GM06990 (cell line): Measurements from ENCODE around the gene RMC1.

Experiments
- DNase-seq: peaks from one replicate; pipeline ENCODE4 v3.0.0-alpha.2; 2011; ENCODE audit not compliant: insufficient read length; ENCODE audit errors: extremely low read depth
- H3K27me3 ChIP-seq: replicated peaks from 2 replicates; pipeline ENCODE4 v1.6.0; 2011; ENCODE audit warnings: low read length; ENCODE audit not compliant: control insufficient read depth, insufficient read depth
- H3K36me3 ChIP-seq: 2 replicates; pipeline ENCODE4 v1.5.1; 2011; ENCODE audit warnings: low read length; ENCODE audit not compliant: control insufficient read depth, insufficient read depth
- H3K4me3 ChIP-seq: replicated peaks from 2 replicates; pipeline ENCODE4 v1.5.1; 2011; ENCODE audit warnings: low read depth, mild to moderate bottlenecking, control low read depth, low read length
- TF ChIP-seq, protein P1 (sequence below): IDR thresholded peaks from 2 replicates; pipeline ENCODE4 v1.5.1; 2011; ENCODE audit warnings: low read length, control low read depth, mild to moderate bottlenecking, inconsistent platforms; ENCODE audit not compliant: insufficient read depth, poor library complexity, severe bottlenecking

RMC1 gene

DNA sequence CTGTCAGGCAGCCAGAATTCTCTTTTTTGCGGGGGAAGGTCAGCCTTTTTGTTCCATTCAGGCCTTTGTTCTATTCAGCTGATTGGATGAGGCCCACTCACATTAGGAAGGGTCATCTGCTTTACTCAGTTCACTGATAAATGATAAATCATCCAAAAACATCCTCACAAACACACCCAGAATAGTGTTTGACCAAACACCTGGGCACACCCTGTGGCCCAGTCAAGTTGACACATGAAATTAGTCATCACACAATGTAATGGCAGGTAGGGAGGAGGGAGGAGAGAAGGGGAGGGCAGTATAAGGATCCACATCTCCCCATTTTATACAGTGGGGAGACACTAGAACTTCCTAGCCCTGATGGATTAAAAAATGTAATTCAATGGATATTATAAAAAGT lies 8.3 kb upstream of the RMC1 start:
- Histone ChIP-seq H3K36me3 (no peaks in the 10 kb centered on the region), H3K27me3 (no peaks in the 10 kb centered on the region), H3K4me3 (no peak overlapping the region)
- TF ChIP-seq, protein P1, sequence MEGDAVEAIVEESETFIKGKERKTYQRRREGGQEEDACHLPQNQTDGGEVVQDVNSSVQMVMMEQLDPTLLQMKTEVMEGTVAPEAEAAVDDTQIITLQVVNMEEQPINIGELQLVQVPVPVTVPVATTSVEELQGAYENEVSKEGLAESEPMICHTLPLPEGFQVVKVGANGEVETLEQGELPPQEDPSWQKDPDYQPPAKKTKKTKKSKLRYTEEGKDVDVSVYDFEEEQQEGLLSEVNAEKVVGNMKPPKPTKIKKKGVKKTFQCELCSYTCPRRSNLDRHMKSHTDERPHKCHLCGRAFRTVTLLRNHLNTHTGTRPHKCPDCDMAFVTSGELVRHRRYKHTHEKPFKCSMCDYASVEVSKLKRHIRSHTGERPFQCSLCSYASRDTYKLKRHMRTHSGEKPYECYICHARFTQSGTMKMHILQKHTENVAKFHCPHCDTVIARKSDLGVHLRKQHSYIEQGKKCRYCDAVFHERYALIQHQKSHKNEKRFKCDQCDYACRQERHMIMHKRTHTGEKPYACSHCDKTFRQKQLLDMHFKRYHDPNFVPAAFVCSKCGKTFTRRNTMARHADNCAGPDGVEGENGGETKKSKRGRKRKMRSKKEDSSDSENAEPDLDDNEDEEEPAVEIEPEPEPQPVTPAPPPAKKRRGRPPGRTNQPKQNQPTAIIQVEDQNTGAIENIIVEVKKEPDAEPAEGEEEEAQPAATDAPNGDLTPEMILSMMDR = no peak
- DNase-seq = no peak

- no peak for DNase-seq
- TF ChIP-seq, protein P1 = no peak
- H3K27me3 ChIP-seq = no peaks in the 10 kb centered on the region
- no peaks in the 10 kb centered on the region for H3K36me3 ChIP-seq
- H3K4me3 ChIP-seq = no peak overlapping the region
These were observed 7.4 kb upstream of the RMC1 start for GRCh38 chr18:23495723-23496440.

GRCh38 chr18:23498117-23498516 lies 5.2 kb upstream of the RMC1 start:
- Histone ChIP-seq H3K27me3 (no peaks in the 10 kb centered on the region), H3K36me3 (no peaks in the 10 kb centered on the region), H3K4me3 (no peak overlapping the region)
- DNase-seq = no peak
- TF ChIP-seq, protein P1 = no peak

DNA sequence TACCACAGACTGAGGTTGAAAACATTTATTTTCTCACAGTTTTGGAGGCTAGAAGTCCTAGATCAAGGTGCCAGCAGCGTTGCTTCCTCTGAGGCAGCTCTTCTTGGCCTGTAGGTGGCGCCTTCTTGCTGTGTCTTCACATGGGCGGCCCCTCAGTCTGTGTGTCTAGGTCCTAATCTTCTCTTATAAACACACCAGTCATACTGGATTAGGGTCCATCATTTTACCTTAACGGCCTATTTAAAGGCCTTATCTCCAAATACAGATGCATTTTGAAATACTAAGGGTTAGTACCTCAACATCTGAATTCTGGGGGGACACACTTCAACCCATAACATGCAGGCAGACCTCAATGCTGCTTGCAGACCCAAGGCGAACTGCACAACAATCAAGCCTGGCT lies 4.4 kb upstream of the RMC1 start:
- TF ChIP-seq, protein P1 = peak; percentile 91
- Histone ChIP-seq H3K4me3 (no peak overlapping the region), H3K27me3 (no peaks in the 10 kb centered on the region), H3K36me3 (no peaks in the 10 kb centered on the region)
- DNase-seq = peak; percentile 45

DNA sequence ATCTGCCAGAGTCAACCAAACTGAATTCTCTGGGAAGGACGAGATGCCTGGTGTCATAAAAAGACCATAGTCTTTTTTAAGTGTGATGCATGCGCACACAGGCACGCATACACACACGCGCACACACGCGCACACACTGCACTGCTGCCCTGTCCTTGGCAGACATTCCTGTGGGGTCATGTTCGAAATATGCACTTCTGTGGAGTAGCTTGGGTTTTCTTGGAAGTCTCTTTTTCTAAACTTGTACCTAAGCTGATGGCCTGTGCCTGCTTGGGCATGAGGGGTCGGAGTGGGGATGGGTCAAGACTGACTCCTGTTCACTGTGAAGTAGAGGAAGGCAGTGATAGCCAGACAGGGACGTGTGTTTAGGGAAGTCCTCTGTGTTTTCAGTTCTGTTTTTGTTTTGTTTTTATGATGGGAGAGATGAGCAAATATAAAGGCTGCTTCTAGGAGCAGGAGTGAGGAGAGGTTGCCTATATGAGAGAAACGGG lies 4.0 kb upstream of the RMC1 start:
- Histone ChIP-seq H3K36me3 (no peaks in the 10 kb centered on the region), H3K4me3 (no peak overlapping the region), H3K27me3 (no peaks in the 10 kb centered on the region)
- no peak for DNase-seq
- TF ChIP-seq, protein P1 = no peak
